ENCODE measurements around the gene SUMO2. TPM values are rescaled to one million over a fixed set of nuclear protein-coding genes. Genes with fewer than 3 reads are reported as not detected.

SUMO2 gene
- total RNA-seq (2014; rRNA removed; shearing (Covaris generic)): 175 and 188 TPM in 2 replicates

GRCh38 chr17:75182569-75183436 is at the start of gene SUMO2:
Gene SUMO2 (minus strand): TSS chr17:75182959. CDS start chr17:75182834, 125 bp downstream.

GRCh38 chr17:75205037-75205792 is 22.5 kb upstream of the SUMO2 start, which contains the start of gene NUP85:
Gene NUP85 (plus strand): TSS chr17:75205679. CDS start chr17:75205762, 83 bp downstream.

GRCh38 chr17:75154195-75155106 is 28.3 kb downstream of the SUMO2 start, which contains the start of gene JPT1:
Gene JPT1 (minus strand): TSS chr17:75154512. CDS start chr17:75154397, 115 bp downstream.

GRCh38 chr17:75131278-75132017 is 51.3 kb downstream of the SUMO2 start, which contains the start of gene NT5C:
Gene NT5C (minus strand): TSS chr17:75131742. CDS start chr17:75131707, 35 bp downstream.

Small RNAs within 50 kb of the gene (small RNA-seq; reads per million reads assigned to genes)
- not detected for gene RF00019

Other genes starting within 250 kb of the SUMO2 start
- gene OTOP3, start 247.1 kb downstream of the SUMO2 start, total RNA-seq (2014; rRNA removed; shearing (Covaris generic)): not detected in 2 replicates
- 1.7 and 3.0 TPM in 2 replicates for gene HID1, start 210.2 kb downstream of the SUMO2 start, total RNA-seq (2014; rRNA removed; shearing (Covaris generic))
- 5.5 and 5.7 TPM in 2 replicates for gene CDR2L, start 195.3 kb downstream of the SUMO2 start, total RNA-seq (2014; rRNA removed; shearing (Covaris generic))
- 81.3 and 81.6 TPM in 2 replicates for gene MRPL58, start 170.3 kb downstream of the SUMO2 start, total RNA-seq (2014; rRNA removed; shearing (Covaris generic))
- 237 and 300 TPM in 2 replicates for gene ATP5PD, start 136.0 kb downstream of the SUMO2 start, total RNA-seq (2014; rRNA removed; shearing (Covaris generic))
- gene KCTD2, start 135.7 kb downstream of the SUMO2 start, total RNA-seq (2014; rRNA removed; shearing (Covaris generic)): 10.0 and 11.9 TPM in 2 replicates
- 32.2 and 37.9 TPM in 2 replicates for gene SLC16A5, start 95.0 kb downstream of the SUMO2 start, total RNA-seq (2014; rRNA removed; shearing (Covaris generic))
- 3.7 and 5.7 TPM in 2 replicates for gene ARMC7, start 73.0 kb downstream of the SUMO2 start, total RNA-seq (2014; rRNA removed; shearing (Covaris generic))
- gene NT5C, start 51.2 kb downstream of the SUMO2 start, total RNA-seq (2014; rRNA removed; shearing (Covaris generic)): 261 and 296 TPM in 2 replicates
- gene JPT1, start 28.4 kb downstream of the SUMO2 start, total RNA-seq (2014; rRNA removed; shearing (Covaris generic)): 263 and 292 TPM in 2 replicates
- 36.7 and 42.1 TPM in 2 replicates for gene NUP85, start 22.7 kb upstream of the SUMO2 start, total RNA-seq (2014; rRNA removed; shearing (Covaris generic))
- 17.2 and 28.1 TPM in 2 replicates for gene GGA3, start 78.6 kb upstream of the SUMO2 start, total RNA-seq (2014; rRNA removed; shearing (Covaris generic))
- gene MRPS7, start 78.9 kb upstream of the SUMO2 start, total RNA-seq (2014; rRNA removed; shearing (Covaris generic)): 62.5 and 77.0 TPM in 2 replicates
- gene MIF4GD, start 88.3 kb upstream of the SUMO2 start, total RNA-seq (2014; rRNA removed; shearing (Covaris generic)): 29.4 and 32.3 TPM in 2 replicates
- gene SLC25A19, start 106.5 kb upstream of the SUMO2 start, total RNA-seq (2014; rRNA removed; shearing (Covaris generic)): 30.6 and 36.8 TPM in 2 replicates
- 90.8 and 106 TPM in 2 replicates for gene GRB2, start 222.7 kb upstream of the SUMO2 start, total RNA-seq (2014; rRNA removed; shearing (Covaris generic))

Measured in A375 (cell line).